Measurements from ENCODE around the gene LILRB5. TPM values are rescaled to one million over a fixed set of nuclear protein-coding genes. Genes with fewer than 3 reads are reported as not detected.

Gene LILRB5
- 0.07 to 0.11 TPM (median 0.09 TPM) in 3 replicates for total RNA-seq (2021)
- Bru-seq, nascent RNA, result not detected
- long read RNA-seq, experiment 1, result 0 reads
- long read RNA-seq, experiment 2, result 0 reads
- long read RNA-seq, experiment 3, result 0 reads

GRCh38 chr19:54257116-54257480, at the start of gene LILRB5:
TSS of gene LILRB5 (minus strand) at chr19:54257273. CDS start at chr19:54257193, 80 bp downstream.
- peaks cover 15% of the 10 kb centered on the region for H3K27me3 Mint-ChIP-seq (ENCODE audit: low read depth)
- ATAC-seq (no peak), DNase-seq (ENCODE audit: low spot score) (no peak)
- H3K4me1 Mint-ChIP-seq, result peaks cover 3% of the 10 kb centered on the region; the same call in 1 of the 2 replicates
- ChIA-PET CTCF (interaction anchor here (1.0 to 2.8 kb wide), 2 partner anchors 9 to 68 kb away, joined by 3 to 34 read pairs; no protein-coding TSS in a partner anchor), POLR2A (no interaction called here)
- no peaks in the 10 kb centered on the region for H3K9me3 Mint-ChIP-seq
- H3K27ac Mint-ChIP-seq, result no peak within 1 kb of the TSS
- no peaks in the 10 kb centered on the region for H3K36me3 Mint-ChIP-seq
- H3K4me3 Mint-ChIP-seq, result no peak within 1 kb of the TSS
- no peak for TF ChIP-seq TEAD1 (CRISPR knock-in tag; IDR thresholded peaks at IDR 0.05)
- no peak for TF ChIP-seq ZNF396 (CRISPR knock-in tag; IDR thresholded peaks at IDR 0.05; ENCODE audit: borderline replicate concordance)
- TF ChIP-seq CBFB (CRISPR knock-in tag; IDR thresholded peaks at IDR 0.05; ENCODE audit: low read depth), result no peak
- no peak for TF ChIP-seq MYBL2 (CRISPR knock-in tag; IDR thresholded peaks at IDR 0.05)
- no peak for TF ChIP-seq CREB1 (CRISPR knock-in tag; IDR thresholded peaks at IDR 0.05)
- TF ChIP-seq NR3C1 (CRISPR knock-in tag; conservative IDR thresholded peaks at IDR 0.05; ENCODE audit: low read depth), result no peak
- TF ChIP-seq ZBTB21 (CRISPR knock-in tag; IDR thresholded peaks at IDR 0.05; ENCODE audit: borderline replicate concordance), result no peak
- no peak for TF ChIP-seq E2F5 (CRISPR knock-in tag; IDR thresholded peaks at IDR 0.05)
- no peak for TF ChIP-seq JAZF1 (CRISPR knock-in tag; IDR thresholded peaks at IDR 0.05)
- no peak for TF ChIP-seq CTCF (IDR thresholded peaks at IDR 0.05)
- TF ChIP-seq GTF2I (CRISPR knock-in tag; conservative IDR thresholded peaks at IDR 0.05), result no peak
- TF ChIP-seq ZNF671 (CRISPR knock-in tag; IDR thresholded peaks at IDR 0.05), result no peak
- no peak for TF ChIP-seq TEAD4 (CRISPR knock-in tag; IDR thresholded peaks at IDR 0.05)
- no peak for TF ChIP-seq FOXP1 (CRISPR knock-in tag; IDR thresholded peaks at IDR 0.05; ENCODE audit: borderline replicate concordance)
- TF ChIP-seq MAX (CRISPR knock-in tag; IDR thresholded peaks at IDR 0.05), result no peak
- TF ChIP-seq EMX1 (CRISPR knock-in tag; IDR thresholded peaks at IDR 0.05), result no peak
- no peak for TF ChIP-seq MLX (CRISPR knock-in tag; IDR thresholded peaks at IDR 0.05)
- no peak for TF ChIP-seq PRRX2 (CRISPR knock-in tag; IDR thresholded peaks at IDR 0.05)
- TF ChIP-seq FOXK1 (CRISPR knock-in tag; IDR thresholded peaks at IDR 0.05), result no peak
- TF ChIP-seq ERG (CRISPR knock-in tag; IDR thresholded peaks at IDR 0.05), result no peak

DNA sequence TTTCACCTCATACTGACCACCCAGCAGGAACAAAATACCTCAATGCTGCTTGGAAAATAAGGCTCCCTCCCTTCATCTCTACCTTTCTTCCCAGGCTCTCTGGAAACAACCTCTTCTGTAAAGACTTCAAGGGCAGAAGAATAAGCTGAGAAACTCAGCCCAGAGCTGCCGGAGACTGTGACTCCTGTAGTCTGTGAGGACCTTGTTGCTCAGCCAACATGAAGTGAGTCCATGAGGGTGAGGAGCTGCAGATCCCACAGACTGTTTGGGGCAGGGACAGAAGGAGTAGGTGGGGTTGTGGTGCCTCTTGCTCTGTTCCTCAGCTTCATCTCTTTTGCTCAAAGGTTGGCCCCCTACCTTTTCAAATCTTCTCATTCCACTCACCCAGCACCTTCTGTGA, 48.1 kb upstream of the LILRB5 start:
- ChIA-PET POLR2A (no interaction called here), CTCF (interaction anchor here (1.2 kb wide), 1 partner anchor 39 kb away, joined by 3 read pairs; no protein-coding TSS in a partner anchor)
- peaks cover 44% of the 10 kb centered on the region for H3K27me3 Mint-ChIP-seq (ENCODE audit: low read depth)
- no peaks in the 10 kb centered on the region for H3K4me1 Mint-ChIP-seq
- no peaks in the 10 kb centered on the region for H3K36me3 Mint-ChIP-seq
- no peak for ATAC-seq
- H3K4me3 Mint-ChIP-seq, result no peak overlapping the region
- DNase-seq (ENCODE audit: low spot score), result no peak
- peaks cover 10% of the 10 kb centered on the region for H3K9me3 Mint-ChIP-seq
- H3K27ac Mint-ChIP-seq, result no peak overlapping the region
- TF ChIP-seq USF1 (CRISPR knock-in tag; IDR thresholded peaks at IDR 0.05), result no peak
- TF ChIP-seq ZNF425 (CRISPR knock-in tag; conservative IDR thresholded peaks at IDR 0.05), result no peak
- no peak for TF ChIP-seq ZNF416 (CRISPR knock-in tag; IDR thresholded peaks at IDR 0.05)
- TF ChIP-seq SOX15 (CRISPR knock-in tag; IDR thresholded peaks at IDR 0.05), result no peak
- no peak for TF ChIP-seq JUN (CRISPR knock-in tag; IDR thresholded peaks at IDR 0.05)
- TF ChIP-seq ZBTB43 (CRISPR knock-in tag; IDR thresholded peaks at IDR 0.05), result no peak
- no peak for TF ChIP-seq NR1H2 (CRISPR knock-in tag; IDR thresholded peaks at IDR 0.05)
- TF ChIP-seq NFYB (CRISPR knock-in tag; conservative IDR thresholded peaks at IDR 0.05; ENCODE audit: low read depth), result no peak
- no peak for TF ChIP-seq PRRX2 (CRISPR knock-in tag; IDR thresholded peaks at IDR 0.05)
- no peak for TF ChIP-seq ATF1 (CRISPR knock-in tag; IDR thresholded peaks at IDR 0.05)
- TF ChIP-seq EMX1 (CRISPR knock-in tag; IDR thresholded peaks at IDR 0.05), result no peak
- TF ChIP-seq TEAD1 (CRISPR knock-in tag; IDR thresholded peaks at IDR 0.05), result no peak
